Non-pigmented ciliary epithelial cell (primary cell): ENCODE measurements around the gene ZWINT.

Source experiments
- DNase-seq: peaks from one replicate; pipeline ENCODE4 v3.0.0-alpha.2; 2010; ENCODE audit warnings: low read depth

ZWINT gene, protein sequence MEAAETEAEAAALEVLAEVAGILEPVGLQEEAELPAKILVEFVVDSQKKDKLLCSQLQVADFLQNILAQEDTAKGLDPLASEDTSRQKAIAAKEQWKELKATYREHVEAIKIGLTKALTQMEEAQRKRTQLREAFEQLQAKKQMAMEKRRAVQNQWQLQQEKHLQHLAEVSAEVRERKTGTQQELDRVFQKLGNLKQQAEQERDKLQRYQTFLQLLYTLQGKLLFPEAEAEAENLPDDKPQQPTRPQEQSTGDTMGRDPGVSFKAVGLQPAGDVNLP

DNA sequence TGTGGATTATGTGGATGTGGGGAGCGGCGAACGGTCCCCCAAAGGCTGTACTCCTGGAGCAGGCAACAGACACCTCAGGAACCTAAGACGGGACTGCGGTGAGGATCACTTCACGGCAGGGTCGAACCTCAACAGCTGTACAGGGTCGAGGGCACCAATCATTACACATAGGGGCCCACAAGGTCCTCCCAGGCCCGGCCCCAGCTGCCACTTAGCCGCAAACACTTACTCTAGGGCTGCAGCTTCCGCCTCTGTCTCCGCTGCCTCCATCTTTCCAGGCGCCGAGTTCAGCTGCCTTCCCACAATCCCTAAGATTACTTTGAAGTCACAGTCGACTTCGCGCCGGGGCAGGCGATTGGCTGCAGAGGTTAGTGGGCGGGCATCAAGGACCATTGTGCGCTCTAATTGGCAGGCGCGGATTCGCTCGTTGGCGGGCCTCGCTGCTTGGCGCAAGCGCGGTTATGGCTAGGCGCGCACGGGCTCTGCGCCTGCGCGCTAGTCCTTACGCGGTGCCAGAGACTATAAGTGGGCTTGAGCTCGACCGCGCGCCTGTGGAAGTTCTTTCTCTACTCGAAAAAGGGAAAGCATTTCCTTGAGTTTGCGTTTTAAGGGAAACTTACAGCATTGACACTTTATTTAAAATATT is at the start of gene ZWINT:
Gene ZWINT (minus strand): TSS at position 293 of the 646 bp plus-strand sequence. CDS start 23 bp downstream, at position 270.
- DNase-seq = peak; percentile 81

GRCh38 chr10:56383806-56384205 is 22.7 kb upstream of the ZWINT start:
- DNase-seq = no peak

DNA sequence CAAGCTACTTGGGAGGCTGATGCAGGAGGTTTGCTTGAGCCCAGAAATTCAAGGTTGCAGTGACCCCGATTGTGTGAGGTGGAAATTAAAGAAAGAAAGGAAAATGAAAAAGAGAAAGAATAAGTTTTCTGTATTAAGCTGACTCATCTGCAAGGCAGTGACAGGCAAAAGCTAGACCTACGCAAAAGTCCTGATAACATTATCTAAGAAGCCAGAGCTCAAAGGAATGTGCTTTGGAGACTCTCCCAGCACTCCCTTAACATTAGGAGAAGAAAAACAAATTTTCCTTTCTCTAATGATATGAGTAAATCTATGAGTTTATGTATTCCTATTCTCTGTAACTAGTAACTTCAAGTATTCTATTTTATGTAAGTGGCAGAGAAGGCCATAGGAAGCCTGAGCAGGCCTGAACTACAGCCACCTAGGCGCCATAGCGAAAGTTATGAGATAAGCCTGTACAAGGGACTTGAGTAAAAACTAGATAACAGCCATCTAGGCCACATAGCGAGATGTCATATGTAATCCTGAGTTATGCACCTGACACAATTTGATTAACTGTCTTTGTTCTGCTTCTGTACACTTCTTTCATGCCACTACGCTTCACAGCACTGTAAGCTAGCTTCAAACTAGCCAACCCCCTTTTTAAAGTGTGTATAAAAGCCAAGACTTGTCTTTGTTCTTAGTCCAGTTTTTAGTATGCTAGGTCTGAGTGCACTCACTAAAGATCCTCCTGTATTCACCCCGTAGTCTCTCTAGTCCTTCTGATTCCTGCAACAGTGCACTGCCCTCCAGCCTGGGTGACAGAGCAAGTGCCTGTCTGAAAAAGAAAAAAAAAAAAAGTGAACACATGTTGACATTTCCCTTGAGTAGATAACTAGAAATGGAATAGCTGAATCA is 9.4 kb upstream of the ZWINT start:
- no peak for DNase-seq

GRCh38 chr10:56360583-56360966 is 484 bp downstream of the ZWINT start:
- DNase-seq = no peak

DNA sequence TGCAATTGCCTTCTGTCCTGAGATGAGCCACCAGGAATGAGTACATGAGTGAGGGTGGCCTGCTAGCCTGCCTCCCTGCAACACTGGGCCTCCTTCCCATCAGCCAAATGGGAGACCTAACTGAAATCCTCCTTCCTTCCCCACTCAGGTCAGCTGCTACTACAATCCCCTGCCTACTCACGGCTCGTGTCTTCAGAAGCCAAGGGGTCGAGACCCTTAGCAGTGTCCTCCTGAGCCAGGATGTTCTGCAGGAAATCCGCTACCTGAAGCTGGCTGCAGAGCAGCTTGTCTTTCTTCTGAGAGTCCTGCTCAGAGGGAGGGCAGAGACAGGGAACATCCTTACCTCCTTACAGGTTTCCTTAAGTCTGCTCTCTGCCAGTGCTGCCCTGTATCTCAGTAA is 1.2 kb downstream of the ZWINT start:
- no peak for DNase-seq

DNA sequence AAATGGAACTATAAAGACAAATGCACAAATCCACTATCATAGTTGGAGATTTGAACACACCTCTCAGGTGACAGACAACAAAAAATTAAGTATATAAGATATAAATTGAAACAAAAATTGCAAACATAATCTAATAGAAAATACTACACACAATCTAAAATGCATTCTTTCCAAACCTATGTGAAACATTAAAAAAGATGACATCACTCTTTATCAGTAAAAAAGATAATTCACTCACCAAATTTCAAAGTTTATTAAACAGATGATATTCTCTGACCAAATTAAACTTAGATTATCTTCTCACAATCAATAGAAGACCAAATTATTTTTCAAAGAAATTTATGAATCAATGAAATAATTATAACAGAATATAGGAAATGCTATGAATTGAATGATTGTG is 4.0 kb downstream of the ZWINT start:
- DNase-seq = no peak

DNA sequence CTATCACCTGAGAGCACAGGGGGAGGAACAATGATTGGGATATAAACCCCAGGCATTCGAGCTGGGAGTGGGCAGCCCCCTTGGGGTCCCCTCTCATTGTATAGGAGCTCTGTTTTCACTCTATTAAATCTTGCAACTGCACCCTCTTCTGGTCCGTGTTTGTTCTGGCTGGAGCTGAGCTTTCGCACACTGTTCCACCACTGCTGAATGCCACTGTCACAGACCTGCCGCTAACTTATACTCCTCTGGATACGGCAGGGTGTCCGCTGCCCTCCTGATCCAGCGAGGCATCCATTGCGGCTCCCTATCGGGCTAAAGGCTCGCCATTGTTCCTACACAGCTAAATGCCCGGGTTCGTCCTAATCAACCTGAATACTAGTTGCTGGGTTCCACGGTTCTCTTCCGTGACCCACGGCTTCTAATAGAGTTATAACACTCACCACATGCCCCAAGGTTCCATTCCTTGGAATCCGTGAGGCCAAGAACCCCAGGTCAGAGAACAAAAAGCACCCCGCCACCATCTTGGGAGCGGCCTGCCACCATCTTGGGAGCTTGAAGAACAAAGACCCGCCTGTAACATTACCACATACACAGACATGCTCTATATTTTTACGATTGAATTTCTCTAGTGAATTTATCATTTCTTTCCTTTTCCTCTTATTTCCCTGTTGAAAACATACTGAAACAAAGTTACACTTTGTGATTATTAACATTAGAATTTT is 9.0 kb downstream of the ZWINT start:
- DNase-seq = no peak

GRCh38 chr10:56349611-56350010 is 11.4 kb downstream of the ZWINT start:
- DNase-seq = no peak

DNA sequence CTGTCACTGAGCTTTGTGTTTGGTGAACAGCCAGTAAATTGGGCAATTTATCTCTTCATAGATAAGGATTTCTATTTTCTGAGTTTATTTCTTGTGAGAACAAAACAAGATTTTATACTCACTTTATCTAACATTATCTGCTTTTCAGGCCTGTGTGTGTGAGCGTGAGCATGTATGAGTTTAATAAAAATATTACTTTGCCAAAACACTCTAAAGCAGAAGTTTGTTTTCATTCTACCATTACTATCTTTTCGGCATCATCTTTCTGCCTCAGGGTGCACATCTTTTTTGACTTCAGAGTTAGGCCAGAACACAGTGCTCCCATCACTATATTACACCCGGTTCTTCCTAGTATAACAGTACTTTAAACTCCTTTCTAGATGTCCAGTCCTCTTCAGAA is 13.0 kb downstream of the ZWINT start:
- DNase-seq = no peak

GRCh38 chr10:56346845-56347415 is 14.1 kb downstream of the ZWINT start:
- DNase-seq = no peak

GRCh38 chr10:56341612-56342011 is 19.4 kb downstream of the ZWINT start:
- no peak for DNase-seq

- DNase-seq = no peak
Measured at GRCh38 chr10:56329961-56330360, 31.1 kb downstream of the ZWINT start.

GRCh38 chr10:56327118-56327517 is 33.9 kb downstream of the ZWINT start:
- DNase-seq = no peak

GRCh38 chr10:56319386-56319785 is 41.7 kb downstream of the ZWINT start:
- peak; percentile 82 for DNase-seq

- no peak for DNase-seq
Measured at GRCh38 chr10:56318816-56319215, 42.2 kb downstream of the ZWINT start.

DNA sequence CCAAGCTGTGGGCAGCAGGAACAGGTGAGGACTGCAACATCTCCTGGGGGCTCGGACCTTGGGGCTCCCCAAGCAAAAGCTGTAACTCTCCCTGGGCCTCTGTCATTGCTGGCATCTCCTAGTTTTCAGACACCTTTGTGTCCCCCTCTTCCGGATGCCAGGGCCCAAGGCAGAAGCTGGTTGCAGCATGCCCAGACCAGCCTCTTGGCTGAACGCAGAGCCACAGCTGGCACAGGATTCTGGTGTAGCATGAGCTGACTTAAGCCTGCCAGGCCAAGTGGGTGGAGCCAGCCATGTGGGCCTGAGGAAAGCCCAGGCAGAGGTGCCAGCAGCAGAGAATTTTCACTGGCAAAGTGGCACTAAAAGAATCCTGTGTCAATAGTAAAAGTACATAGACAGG is 43.5 kb downstream of the ZWINT start:
- no peak for DNase-seq

GRCh38 chr10:56316603-56317002 is 44.5 kb downstream of the ZWINT start:
- DNase-seq = no peak
